Measurements from ENCODE around the gene PEAR1.

DNA sequence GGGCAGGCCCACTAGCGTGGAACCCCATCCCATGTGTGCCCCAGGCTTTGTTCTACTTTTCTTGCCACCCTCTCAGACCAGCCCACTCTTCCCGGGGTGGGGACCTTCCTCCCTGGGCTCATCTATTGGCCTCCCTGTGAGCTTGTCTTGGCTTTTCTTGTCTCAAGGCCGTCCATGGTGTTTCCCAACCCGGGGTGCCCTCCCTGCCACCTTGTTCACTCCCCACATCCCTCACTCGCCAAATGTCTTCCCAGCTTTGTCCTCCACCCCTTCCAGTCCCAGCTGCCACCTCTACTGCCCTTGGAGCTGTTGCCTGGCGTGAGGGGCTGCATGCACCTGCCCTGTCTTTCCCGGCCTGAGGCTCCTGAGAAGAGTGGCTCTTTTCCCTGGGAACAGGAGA lies 45.3 kb downstream of the PEAR1 start:
- TF ChIP-seq EP300 (IDR thresholded peaks at IDR 0.05), result no peak
- TF ChIP-seq, protein P1, sequence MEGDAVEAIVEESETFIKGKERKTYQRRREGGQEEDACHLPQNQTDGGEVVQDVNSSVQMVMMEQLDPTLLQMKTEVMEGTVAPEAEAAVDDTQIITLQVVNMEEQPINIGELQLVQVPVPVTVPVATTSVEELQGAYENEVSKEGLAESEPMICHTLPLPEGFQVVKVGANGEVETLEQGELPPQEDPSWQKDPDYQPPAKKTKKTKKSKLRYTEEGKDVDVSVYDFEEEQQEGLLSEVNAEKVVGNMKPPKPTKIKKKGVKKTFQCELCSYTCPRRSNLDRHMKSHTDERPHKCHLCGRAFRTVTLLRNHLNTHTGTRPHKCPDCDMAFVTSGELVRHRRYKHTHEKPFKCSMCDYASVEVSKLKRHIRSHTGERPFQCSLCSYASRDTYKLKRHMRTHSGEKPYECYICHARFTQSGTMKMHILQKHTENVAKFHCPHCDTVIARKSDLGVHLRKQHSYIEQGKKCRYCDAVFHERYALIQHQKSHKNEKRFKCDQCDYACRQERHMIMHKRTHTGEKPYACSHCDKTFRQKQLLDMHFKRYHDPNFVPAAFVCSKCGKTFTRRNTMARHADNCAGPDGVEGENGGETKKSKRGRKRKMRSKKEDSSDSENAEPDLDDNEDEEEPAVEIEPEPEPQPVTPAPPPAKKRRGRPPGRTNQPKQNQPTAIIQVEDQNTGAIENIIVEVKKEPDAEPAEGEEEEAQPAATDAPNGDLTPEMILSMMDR (IDR thresholded peaks at IDR 0.05), result no peak
